A549 (cell line): ENCODE data around the gene FARP2. TPM values are rescaled to one million over a fixed set of nuclear protein-coding genes. Genes with fewer than 3 reads are reported as not detected.

ENCODE experiments used
- ATAC-seq, 2 experiments: fragments of 200-7000 bp in 1 of 2; fragments of >200 bp in 1 of 2; cut with Nextera tagmentation in 1 of 2; cut with Tn5 transposase in 1 of 2; 3 replicates each; pipeline versions ENCODE4 v1.8.0 to v1.9.1; 2018 to 2020; ENCODE audit warnings: mild to moderate bottlenecking in 1 of 2, moderate library complexity in 1 of 2
- CTCF ChIA-PET: fragments of 300-600 bp; sonication (Branson Sonifier 250); formaldehyde crosslinking; extraction: SDS; loops from one replicate; lab custom pipeline; 2021; ENCODE audit warnings: antibody characterized with exemption, inconsistent platforms; lab: Yijun Ruan, JAX
- POLR2A ChIA-PET: fragments of 350-600 bp; formaldehyde crosslinking; extraction: SDS; loops from one replicate; lab custom pipeline; 2021; ENCODE audit warnings: antibody characterized with exemption, inconsistent platforms; lab: Yijun Ruan, JAX
- DNase-seq, 2 experiments: peaks; one replicate each; pipeline versions ENCODE4 v3.0.0 to v3.0.0-alpha.2; 2011 to 2016; ENCODE audit warnings: low read depth in 1 of 2, low spot score in 1 of 2
- FAIRE-seq: peaks from 2 replicates; lab custom pipeline; 2011; peaks lifted over from hg19 to GRCh38; lab: Jason Lieb, UNC
- H3K27ac ChIP-seq, 2 experiments: fragments of >200 bp; sonication (Bioruptor Twin); formaldehyde crosslinking; 3 replicates each; pipeline ENCODE4 v1.5.1; 2016 to 2017
- H3K4me1 ChIP-seq: fragments of >200 bp; sonication (Bioruptor Twin); formaldehyde crosslinking; 3 replicates; pipeline ENCODE4 v1.6.1; 2016
- H3K4me2 ChIP-seq: fragments of >200 bp; sonication (Bioruptor Twin); formaldehyde crosslinking; 3 replicates; pipeline ENCODE4 v1.6.1; 2016
- H3K4me3 ChIP-seq: fragments of >200 bp; sonication (Bioruptor Twin); formaldehyde crosslinking; 3 replicates; pipeline ENCODE4 v1.5.1; 2016
- H3K9me3 ChIP-seq: fragments of >200 bp; sonication (Bioruptor Twin); formaldehyde crosslinking; 3 replicates; pipeline ENCODE4 v1.6.1; 2016
- CBX2 ChIP-seq: fragments of 200-600 bp; sonication (generic); IDR thresholded peaks from 2 replicates; pipeline ENCODE4 v1.6.1; 2016; ENCODE audit warnings: low read depth, mild to moderate bottlenecking, borderline replicate concordance
- EHF ChIP-seq: fragments of 250-450 bp; sonication (Bioruptor Pico); IDR thresholded peaks from 2 replicates; pipeline ENCODE4 v1.5.0; 2020; ENCODE audit warnings: mild to moderate bottlenecking
- ESRRA ChIP-seq: fragments of 150-350 bp; IDR thresholded peaks from 2 replicates; pipeline ENCODE4 v1.6.1; 2014; ENCODE audit warnings: mild to moderate bottlenecking, low read length, borderline replicate concordance
- FOSB ChIP-seq: fragments of 250-450 bp; sonication (Bioruptor Pico); IDR thresholded peaks from 2 replicates; pipeline ENCODE4 v1.5.0; 2020; ENCODE audit warnings: mild to moderate bottlenecking, moderate library complexity
- HDAC2 ChIP-seq: fragments of 200-600 bp; sonication (generic); IDR thresholded peaks from 2 replicates; pipeline ENCODE4 v1.6.1; 2016
- HOXA7 ChIP-seq: fragments of 250-450 bp; sonication (Bioruptor Pico); IDR thresholded peaks from 2 replicates; pipeline ENCODE4 v1.5.0; 2020; ENCODE audit warnings: mild to moderate bottlenecking, moderate library complexity
- HOXB13 ChIP-seq: fragments of 250-450 bp; sonication (Bioruptor Pico); IDR thresholded peaks from 2 replicates; pipeline ENCODE4 v1.5.0; 2020; ENCODE audit warnings: low read depth, mild to moderate bottlenecking, moderate library complexity
- JUN ChIP-seq, 2 experiments: fragments of >200 bp; sonication (Bioruptor Twin); formaldehyde crosslinking; IDR thresholded peaks; 2 replicates in 1 of 2; 3 replicates in 1 of 2; pipeline ENCODE4 v1.6.1; 2016 to 2017
- KDM1A ChIP-seq: fragments of 200-600 bp; sonication (generic); IDR thresholded peaks from 2 replicates; pipeline ENCODE4 v1.6.1; 2016; ENCODE audit warnings: low read depth, mild to moderate bottlenecking
- MAZ ChIP-seq: fragments of 150-350 bp; IDR thresholded peaks from 2 replicates; pipeline ENCODE4 v1.6.1; 2014; ENCODE audit warnings: antibody characterized with exemption, low read depth, low read length, borderline replicate concordance
- MYC ChIP-seq: IDR thresholded peaks from 2 replicates; pipeline ENCODE4 v1.6.1; 2012; ENCODE audit warnings: mild to moderate bottlenecking, inconsistent platforms, low read length, improper control_type of control experiment, borderline replicate concordance
- PHF8 ChIP-seq: fragments of 200-600 bp; sonication (generic); IDR thresholded peaks from 2 replicates; pipeline ENCODE4 v1.6.1; 2016; ENCODE audit warnings: low read depth, mild to moderate bottlenecking, antibody characterized with exemption, moderate library complexity, borderline replicate concordance
- POLR2A ChIP-seq: IDR thresholded peaks from 2 replicates; pipeline ENCODE4 v1.6.1; 2012; ENCODE audit warnings: mild to moderate bottlenecking, low read length
- POLR2AphosphoS2 ChIP-seq: conservative IDR thresholded peaks from 2 replicates; pipeline ENCODE4 v1.6.1; 2012; ENCODE audit warnings: low read length, improper control_type of control experiment, inconsistent platforms
- RARB ChIP-seq: fragments of 250-450 bp; sonication (Bioruptor Pico); IDR thresholded peaks from 2 replicates; pipeline ENCODE4 v1.8.0; 2021; ENCODE audit warnings: mild to moderate bottlenecking, moderate library complexity
- REST ChIP-seq: fragments of 200-600 bp; sonication (generic); IDR thresholded peaks from 2 replicates; pipeline ENCODE4 v1.6.1; 2016; ENCODE audit warnings: antibody characterized with exemption, mild to moderate bottlenecking, moderate library complexity
- SREBF2 ChIP-seq: fragments of 450-650 bp; IDR thresholded peaks from 2 replicates; pipeline ENCODE4 v1.6.1; 2014; ENCODE audit warnings: mild to moderate bottlenecking, moderate library complexity
- TP53 ChIP-seq: fragments of 250-450 bp; sonication (Bioruptor Pico); IDR thresholded peaks from 2 replicates; pipeline ENCODE4 v1.5.0; 2021; ENCODE audit warnings: mild to moderate bottlenecking, moderate library complexity
- ZC3H11A ChIP-seq: fragments of 450-650 bp; IDR thresholded peaks from 2 replicates; pipeline ENCODE4 v1.6.1; 2014; ENCODE audit warnings: antibody characterized with exemption, mild to moderate bottlenecking
- ZNF302 ChIP-seq: fragments of 250-450 bp; sonication (Bioruptor Pico); IDR thresholded peaks from 2 replicates; pipeline ENCODE4 v1.9.0; 2021; ENCODE audit warnings: inconsistent platforms, mild to moderate bottlenecking, moderate library complexity
- ZSCAN20 ChIP-seq: fragments of 250-450 bp; sonication (Bioruptor Pico); IDR thresholded peaks from 2 replicates; pipeline ENCODE4 v1.8.0; 2022; ENCODE audit warnings: mild to moderate bottlenecking, moderate library complexity
- WGBS: methylation state at CpG from one replicate; pipeline ENCODE4 v1.1.6; 2017; ENCODE audit errors: missing lambda C conversion rate; 5-methylcytosine and 5-hydroxymethylcytosine counted together
- polyA plus RNA-seq, 4 experiments: library from polyadenylated mRNA; depleted of rRNA in 3 of 4; stranded (reverse); fragments of >200 nt; fragmentation: RNase III in 1 of 4; extraction: RNeasy Plus Mini Kit Qiagen cat#74134 plus additional on column Dnase treatment in 1 of 4; gene quantifications; 2 replicates in 3 of 4; 3 replicates in 1 of 4; pipeline ENCODE4 v1.2.3, GENCODE V29; 2011 to 2017
- TF ChIP-seq, protein P1 (sequence below): IDR thresholded peaks from 2 replicates; pipeline ENCODE4 v1.6.1; 2012
- TF ChIP-seq, protein P2 (sequence below): IDR thresholded peaks from 2 replicates; pipeline ENCODE4 v1.6.1; 2012; ENCODE audit warnings: low read depth, borderline replicate concordance
- TF ChIP-seq, protein P3 (sequence below): fragments of 250-450 bp; sonication (Bioruptor Pico); IDR thresholded peaks from 2 replicates; pipeline ENCODE4 v1.5.0; 2020; ENCODE audit warnings: low read depth, mild to moderate bottlenecking, moderate library complexity

Gene FARP2
- polyA plus RNA-seq, 2 of the 4 experiments (the other 2 are of a cell fraction): 17.0 to 29.1 TPM

DNA sequence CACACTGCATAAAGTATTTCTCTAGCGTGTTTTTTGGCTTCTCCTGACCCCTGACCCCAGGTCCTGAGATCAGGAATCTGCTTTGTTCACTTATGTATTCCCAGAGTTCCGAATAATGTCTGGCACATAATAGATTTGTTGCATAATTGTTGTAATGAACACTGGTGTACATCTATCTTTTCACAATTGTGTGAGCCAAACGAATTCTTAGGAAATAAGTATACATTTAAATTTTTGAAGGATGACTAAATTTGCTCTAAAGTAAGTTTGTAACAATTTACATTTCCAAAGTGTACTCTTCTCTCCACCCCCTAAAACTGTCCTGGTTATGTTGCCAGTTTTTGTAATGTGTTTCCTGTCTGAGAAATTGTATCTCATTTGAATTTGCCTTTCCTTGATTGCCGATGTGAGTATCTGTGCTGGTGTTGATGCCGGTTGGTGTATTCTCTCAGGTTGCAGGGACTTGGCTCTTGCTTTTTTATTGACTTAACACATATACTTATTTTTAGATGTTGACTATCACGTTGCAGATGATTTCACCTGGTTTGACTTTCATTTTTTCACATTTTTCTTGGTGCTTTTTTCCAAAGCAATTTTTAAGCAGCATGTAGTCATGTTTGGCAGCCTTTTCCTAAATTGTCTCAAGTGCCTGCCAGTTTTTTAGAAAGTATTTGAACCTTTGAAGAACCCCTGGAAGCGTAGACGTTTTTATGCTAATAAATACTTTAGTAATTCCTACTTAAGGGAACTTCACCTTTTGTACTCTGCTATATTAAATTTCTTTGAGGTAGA lies 16.1 kb upstream of the FARP2 start:
- ChIA-PET POLR2A (no interaction called here), CTCF (interaction anchor here (0.6 to 0.8 kb wide), 2 partner anchors 19 to 125 kb away, joined by 3 read pairs; no protein-coding TSS in a partner anchor)
- Histone ChIP-seq H3K4me1 (peaks cover 13% of the 10 kb centered on the region; the same call in 1 of the 3 replicates), H3K9me3 (no peaks in the 10 kb centered on the region), H3K4me3 (no peak overlapping the region), H3K4me2 (no peak overlapping the region), H3K27ac (no peak overlapping the region)
- 73% methylated on average over 8 of the region's 8 CpGs for WGBS
- no peak for DNase-seq
- FAIRE-seq: no peak
- no peak for ATAC-seq
- TF ChIP-seq KDM1A: no peak
- no peak for TF ChIP-seq EHF (CRISPR knock-in tag)
- TF ChIP-seq ZC3H11A: no peak
- TF ChIP-seq MYC: no peak
- no peak for TF ChIP-seq POLR2AphosphoS2
- no peak for TF ChIP-seq HOXA7 (CRISPR knock-in tag)
- no peak for TF ChIP-seq POLR2A
- TF ChIP-seq PHF8: no peak
- TF ChIP-seq REST: no peak
- no peak for TF ChIP-seq TP53 (CRISPR knock-in tag)
- TF ChIP-seq, protein P1, sequence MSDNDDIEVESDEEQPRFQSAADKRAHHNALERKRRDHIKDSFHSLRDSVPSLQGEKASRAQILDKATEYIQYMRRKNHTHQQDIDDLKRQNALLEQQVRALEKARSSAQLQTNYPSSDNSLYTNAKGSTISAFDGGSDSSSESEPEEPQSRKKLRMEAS: no peak
- no peak for TF ChIP-seq HDAC2
- TF ChIP-seq JUN (IDR thresholded peaks at IDR 0.05): no peak
- no peak for TF ChIP-seq ZSCAN20 (CRISPR knock-in tag)

DNA sequence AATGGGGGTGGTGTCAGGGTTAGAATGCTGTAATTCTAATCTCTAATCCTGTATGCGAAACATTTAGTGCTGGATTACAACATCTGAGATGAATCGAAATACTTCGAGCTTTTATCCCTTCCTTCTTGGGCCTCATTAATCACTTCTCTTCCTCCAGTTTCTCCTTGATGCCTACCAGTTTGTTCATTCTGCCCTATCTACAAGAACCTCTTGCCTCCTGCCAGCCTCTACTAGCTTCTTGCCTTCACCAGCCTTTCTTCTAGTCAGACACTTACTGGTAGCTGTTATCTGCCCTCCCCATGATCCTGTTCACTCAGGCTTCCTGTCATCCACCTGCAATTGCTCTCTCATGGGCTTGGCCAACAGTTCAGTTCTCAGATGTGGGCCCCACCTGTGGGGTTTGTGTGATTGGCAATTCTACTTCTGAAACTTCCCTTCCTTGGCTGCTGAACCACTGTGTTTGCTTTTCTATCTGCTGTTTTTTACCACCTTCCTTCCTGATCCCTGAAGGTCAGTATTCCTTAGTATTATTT lies 15.4 kb upstream of the FARP2 start:
- Histone ChIP-seq H3K4me2 (no peak overlapping the region), H3K4me3 (no peak overlapping the region), H3K9me3 (no peaks in the 10 kb centered on the region), H3K27ac (no peak overlapping the region), H3K4me1 (peaks cover 13% of the 10 kb centered on the region; the same call in 1 of the 3 replicates)
- DNase-seq: no peak
- ChIA-PET CTCF (interaction anchor here (0.8 kb wide), 1 partner anchor 125 kb away, joined by 3 read pairs; no protein-coding TSS in a partner anchor), POLR2A (no interaction called here)
- 96% methylated on average over 3 of the region's 3 CpGs for WGBS
- no peak for ATAC-seq
- FAIRE-seq: no peak
- TF ChIP-seq, protein P2, sequence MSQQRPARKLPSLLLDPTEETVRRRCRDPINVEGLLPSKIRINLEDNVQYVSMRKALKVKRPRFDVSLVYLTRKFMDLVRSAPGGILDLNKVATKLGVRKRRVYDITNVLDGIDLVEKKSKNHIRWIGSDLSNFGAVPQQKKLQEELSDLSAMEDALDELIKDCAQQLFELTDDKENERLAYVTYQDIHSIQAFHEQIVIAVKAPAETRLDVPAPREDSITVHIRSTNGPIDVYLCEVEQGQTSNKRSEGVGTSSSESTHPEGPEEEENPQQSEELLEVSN: no peak
- TF ChIP-seq SREBF2 (no peak), MAZ (no peak), ZNF302 (CRISPR knock-in tag) (no peak), ESRRA (no peak), POLR2AphosphoS2 (no peak), RARB (CRISPR knock-in tag) (no peak), HOXB13 (CRISPR knock-in tag) (no peak), REST (no peak), CBX2 (no peak), FOSB (no peak), PHF8 (no peak)
- TF ChIP-seq, protein P3, sequence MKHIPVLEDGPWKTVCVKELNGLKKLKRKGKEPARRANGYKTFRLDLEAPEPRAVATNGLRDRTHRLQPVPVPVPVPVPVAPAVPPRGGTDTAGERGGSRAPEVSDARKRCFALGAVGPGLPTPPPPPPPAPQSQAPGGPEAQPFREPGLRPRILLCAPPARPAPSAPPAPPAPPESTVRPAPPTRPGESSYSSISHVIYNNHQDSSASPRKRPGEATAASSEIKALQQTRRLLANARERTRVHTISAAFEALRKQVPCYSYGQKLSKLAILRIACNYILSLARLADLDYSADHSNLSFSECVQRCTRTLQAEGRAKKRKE: no peak
- TF ChIP-seq, all 56 proteins: peak for 0
